NB4 (cell line): Measurements from ENCODE around the gene TMEM150A.
"Not testable (repeated sequence)": the region's sequence is repeated elsewhere in the genome, so short reads cannot be mapped to it uniquely, and the experiment has no call there.

Experiments used
- DNase-seq: peaks from one replicate; pipeline ENCODE4 v3.0.0; 2010; ENCODE audit warnings: low read depth
- H3K4me3 ChIP-seq: one replicate; pipeline ENCODE4 v1.5.1; 2011; ENCODE audit warnings: mild to moderate bottlenecking, low read depth, low read length, moderate library complexity
- MAX ChIP-seq: IDR thresholded peaks from 2 replicates; pipeline ENCODE4 v1.6.1; 2011; ENCODE audit warnings: low read depth, low read length
- MYC ChIP-seq: IDR thresholded peaks from 2 replicates; pipeline ENCODE4 v1.6.1; 2011; ENCODE audit warnings: low read depth, low read length
- POLR2A ChIP-seq: IDR thresholded peaks from 2 replicates; pipeline ENCODE4 v1.6.1; 2011; ENCODE audit warnings: mild to moderate bottlenecking; ENCODE audit not compliant: insufficient read length; ENCODE audit errors: extremely low read depth
- TF ChIP-seq, protein P1 (sequence below): IDR thresholded peaks from one replicate; pipeline ENCODE4 v1.5.1; 2012; ENCODE audit warnings: low read depth, low read length

Gene TMEM150A

GRCh38 chr2:85564144-85564563, 38.3 kb downstream of the TMEM150A start:
- peak; percentile 89 for DNase-seq
- no peak overlapping the region for H3K4me3 ChIP-seq
- TF ChIP-seq MYC, result no peak
- no peak for TF ChIP-seq MAX
- TF ChIP-seq, protein P1, sequence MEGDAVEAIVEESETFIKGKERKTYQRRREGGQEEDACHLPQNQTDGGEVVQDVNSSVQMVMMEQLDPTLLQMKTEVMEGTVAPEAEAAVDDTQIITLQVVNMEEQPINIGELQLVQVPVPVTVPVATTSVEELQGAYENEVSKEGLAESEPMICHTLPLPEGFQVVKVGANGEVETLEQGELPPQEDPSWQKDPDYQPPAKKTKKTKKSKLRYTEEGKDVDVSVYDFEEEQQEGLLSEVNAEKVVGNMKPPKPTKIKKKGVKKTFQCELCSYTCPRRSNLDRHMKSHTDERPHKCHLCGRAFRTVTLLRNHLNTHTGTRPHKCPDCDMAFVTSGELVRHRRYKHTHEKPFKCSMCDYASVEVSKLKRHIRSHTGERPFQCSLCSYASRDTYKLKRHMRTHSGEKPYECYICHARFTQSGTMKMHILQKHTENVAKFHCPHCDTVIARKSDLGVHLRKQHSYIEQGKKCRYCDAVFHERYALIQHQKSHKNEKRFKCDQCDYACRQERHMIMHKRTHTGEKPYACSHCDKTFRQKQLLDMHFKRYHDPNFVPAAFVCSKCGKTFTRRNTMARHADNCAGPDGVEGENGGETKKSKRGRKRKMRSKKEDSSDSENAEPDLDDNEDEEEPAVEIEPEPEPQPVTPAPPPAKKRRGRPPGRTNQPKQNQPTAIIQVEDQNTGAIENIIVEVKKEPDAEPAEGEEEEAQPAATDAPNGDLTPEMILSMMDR, result no peak
- TF ChIP-seq POLR2A, result no peak

GRCh38 chr2:85561280-85562212, 41.0 kb downstream of the TMEM150A start, which contains the start of gene GGCX:
Gene GGCX (minus strand): TSS chr2:85561493. CDS start chr2:85561428, 65 bp downstream.
- peak; percentile 98 for DNase-seq
- peak within 1 kb of the TSS; percentile 93 for H3K4me3 ChIP-seq
- TF ChIP-seq POLR2A (peak; percentile 90), MYC (peak; percentile 25), MAX (no peak)

- peak overlapping the region; percentile 93 for H3K4me3 ChIP-seq
- DNase-seq, result no peak
- TF ChIP-seq MYC, result no peak
- TF ChIP-seq, protein P1, result no peak
- TF ChIP-seq MAX, result no peak
- no peak for TF ChIP-seq POLR2A
These were observed 41.7 kb downstream of the TMEM150A start for GRCh38 chr2:85560812-85561279.

DNA sequence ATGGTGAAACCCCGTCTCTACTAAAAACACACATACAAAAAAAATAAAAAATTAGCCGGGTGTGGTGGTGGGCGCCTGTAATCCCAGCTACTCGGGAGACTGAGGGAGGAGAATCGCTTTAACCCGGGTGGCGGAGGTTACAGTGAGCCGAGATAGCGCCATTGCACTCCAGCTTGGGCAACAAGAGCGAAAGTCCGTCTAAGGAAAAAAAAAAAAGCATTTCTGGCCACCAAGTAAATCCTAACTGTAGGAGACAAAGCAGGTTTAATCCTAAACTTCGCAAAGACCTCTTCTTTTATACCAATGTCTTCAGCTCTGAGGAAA, 42.1 kb downstream of the TMEM150A start:
- H3K4me3 ChIP-seq, result peak overlapping the region; percentile 93

GRCh38 chr2:85558160-85558559, 44.3 kb downstream of the TMEM150A start:
- TF ChIP-seq POLR2A (no peak), MAX (no peak), MYC (no peak)
- TF ChIP-seq, protein P1, result no peak
- no peak overlapping the region for H3K4me3 ChIP-seq
- DNase-seq, result no peak

More for the DNA sequence above, 42.1 kb downstream of the TMEM150A start:
- not testable (repeated sequence) for DNase-seq

GRCh38 chr2:85557130-85557529, 45.4 kb downstream of the TMEM150A start:
- DNase-seq, result no peak
- no peak for TF ChIP-seq POLR2A
- TF ChIP-seq, protein P1, result no peak
- no peak for TF ChIP-seq MYC
- TF ChIP-seq MAX, result no peak
- no peak overlapping the region for H3K4me3 ChIP-seq
